ENCODE measurements around the gene WWOX.
"Not testable (repeated sequence)": the region's sequence is repeated elsewhere in the genome, so short reads cannot be mapped to it uniquely, and the experiment has no call there.

Gene WWOX

DNA sequence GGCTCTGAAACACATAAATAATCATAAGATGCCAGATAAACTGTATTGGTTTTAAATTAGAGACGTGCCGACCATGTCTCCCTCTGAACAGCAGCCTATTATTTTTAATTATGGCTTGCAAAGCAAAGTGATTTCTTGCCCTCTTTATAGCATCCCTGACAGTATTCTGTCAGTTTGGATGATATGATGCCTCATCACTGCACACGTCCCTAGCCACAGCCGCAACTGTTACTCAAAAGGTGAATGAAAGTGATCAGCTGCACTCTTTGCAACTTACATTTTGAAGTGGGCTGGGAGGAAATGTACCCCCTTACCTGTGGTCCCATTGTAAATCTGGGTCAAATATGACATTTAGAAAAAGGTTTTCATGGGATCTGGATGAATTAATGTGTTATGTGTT lies 1111.2 kb downstream of the WWOX start:
- DNase-seq: no peak

GRCh38 chr16:79211586-79211985 lies 1112.1 kb downstream of the WWOX start:
- DNase-seq: no peak

DNA sequence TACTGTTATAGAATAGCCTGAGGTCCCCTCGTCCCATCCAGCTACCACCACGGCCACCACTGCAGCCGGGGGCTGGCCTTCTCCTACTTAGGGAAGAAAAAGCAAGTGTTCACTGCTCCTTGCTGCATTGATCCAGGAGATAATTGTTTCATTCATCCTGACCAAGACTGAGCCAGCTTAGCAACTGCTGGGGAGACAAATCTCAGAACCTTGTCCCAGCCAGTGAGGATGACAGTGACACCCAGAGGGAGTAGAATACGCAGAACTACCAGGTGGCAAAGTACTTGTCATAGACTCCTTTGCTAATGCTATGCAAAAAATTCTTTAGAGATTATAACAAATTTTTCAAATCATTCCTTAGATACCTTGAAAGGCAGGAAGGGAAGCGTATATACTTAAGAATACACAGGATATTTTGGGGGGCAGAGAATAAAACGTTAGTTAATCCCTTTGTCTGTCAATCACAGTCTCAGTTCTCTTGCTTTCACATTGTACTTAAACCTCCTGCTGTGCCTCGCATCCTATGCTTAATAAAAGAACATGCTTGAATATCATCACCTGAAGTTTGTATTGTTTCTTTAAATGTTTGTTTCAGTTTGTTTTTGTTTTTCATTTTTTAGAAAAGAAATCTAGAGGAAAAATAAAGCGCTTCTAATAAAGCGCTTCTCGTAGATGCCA lies 1112.8 kb downstream of the WWOX start:
- DNase-seq: no peak

GRCh38 chr16:79213214-79213613 lies 1113.8 kb downstream of the WWOX start:
- DNase-seq: peak; percentile 3

GRCh38 chr16:79215289-79215688 lies 1115.8 kb downstream of the WWOX start:
- no peak for DNase-seq

- peak; percentile 2 for DNase-seq
Measured at GRCh38 chr16:79217375-79218011, 1118.0 kb downstream of the WWOX start.

DNA sequence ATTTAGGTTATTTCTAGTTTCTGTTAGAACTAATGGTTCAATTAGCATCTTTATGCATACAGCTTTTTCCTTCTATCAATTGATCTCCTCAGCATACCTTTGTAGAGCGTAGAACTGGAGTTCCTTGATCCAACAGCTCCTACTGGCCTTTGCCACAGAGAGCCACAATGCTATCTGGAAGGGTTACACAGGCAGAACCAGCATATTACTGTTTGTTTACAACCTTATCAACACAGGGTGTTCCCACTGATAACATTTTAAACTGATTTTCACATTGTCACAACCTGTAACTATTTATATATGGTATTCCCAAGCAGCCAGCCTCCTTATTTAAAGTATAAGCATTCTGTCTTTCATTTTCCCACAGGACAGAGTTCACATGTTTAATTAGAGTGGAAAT lies 1118.9 kb downstream of the WWOX start:
- DNase-seq: no peak

- DNase-seq: not testable (repeated sequence)
Measured at GRCh38 chr16:79225994-79226393, 1126.5 kb downstream of the WWOX start.

- DNase-seq: no peak
Measured at GRCh38 chr16:79229361-79229760, 1129.9 kb downstream of the WWOX start.

DNA sequence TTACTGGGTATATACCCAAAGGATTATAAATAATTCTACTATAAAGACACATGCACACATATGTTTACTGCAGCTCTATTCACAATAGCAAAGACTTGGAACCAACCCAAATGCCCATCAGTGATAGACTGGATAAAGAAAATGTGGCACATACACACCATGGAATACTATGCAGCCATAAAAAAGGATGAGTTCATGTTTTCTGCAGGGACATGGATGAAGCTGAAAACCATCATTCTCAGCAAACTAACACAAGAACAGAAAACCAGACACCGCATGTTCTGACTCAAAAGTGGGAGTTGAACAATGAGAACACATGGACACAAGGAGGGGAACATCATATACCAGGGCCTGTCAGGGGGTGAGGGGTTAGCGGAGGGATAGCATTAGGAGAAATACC lies 1146.2 kb downstream of the WWOX start:
- not testable (repeated sequence) for DNase-seq

GRCh38 chr16:79247386-79247785 lies 1147.9 kb downstream of the WWOX start:
- DNase-seq: no peak

DNA sequence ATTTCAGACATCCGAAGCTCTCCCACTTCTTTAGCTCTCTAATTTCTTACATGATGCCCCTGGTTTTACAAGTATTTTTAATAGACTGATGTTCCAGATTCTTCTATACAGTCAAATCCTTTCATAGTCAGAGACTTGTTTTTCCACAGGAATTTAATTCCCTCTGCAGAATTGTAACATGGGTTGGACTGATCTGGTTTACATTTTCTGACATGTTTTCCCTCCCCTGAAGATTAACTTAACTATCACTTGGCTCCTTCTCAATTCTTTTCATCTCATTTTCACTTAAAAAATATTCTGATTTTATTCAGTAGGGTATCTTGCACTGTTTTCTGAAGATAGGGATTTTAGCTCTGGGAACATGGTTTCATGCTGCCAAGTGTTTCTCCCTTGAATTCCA lies 1148.9 kb downstream of the WWOX start:
- no peak for DNase-seq

GRCh38 chr16:79250502-79251098 lies 1151.1 kb downstream of the WWOX start:
- DNase-seq: no peak

- no peak for DNase-seq
Measured at GRCh38 chr16:79253100-79253631, 1153.7 kb downstream of the WWOX start.

DNA sequence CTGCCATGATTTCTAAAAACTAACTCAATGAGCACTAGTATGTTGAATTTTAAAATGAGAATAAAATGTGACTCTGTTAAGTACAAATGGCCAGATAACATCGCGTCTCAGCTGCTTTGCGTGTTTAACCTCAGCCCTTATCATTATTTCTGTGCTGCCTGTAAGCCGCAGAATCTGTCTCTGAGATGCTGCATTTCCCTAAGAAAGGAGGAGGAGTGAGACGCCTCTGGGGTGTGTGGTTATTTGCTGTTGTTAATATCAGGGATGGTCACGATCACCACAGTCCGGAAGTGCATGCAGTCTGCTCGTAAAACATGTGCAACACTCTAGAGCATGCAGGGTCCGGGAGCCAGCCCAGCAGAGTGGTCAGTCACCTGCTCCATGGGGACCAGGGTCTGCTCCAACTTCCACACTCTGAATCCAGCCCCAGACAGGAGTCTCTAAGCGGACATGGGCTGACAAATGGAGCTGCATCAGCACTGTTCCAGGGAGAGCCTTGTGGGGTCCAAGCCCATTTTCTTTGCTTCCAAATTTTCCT lies 1158.6 kb downstream of the WWOX start:
- DNase-seq: peak; percentile 23

DNA sequence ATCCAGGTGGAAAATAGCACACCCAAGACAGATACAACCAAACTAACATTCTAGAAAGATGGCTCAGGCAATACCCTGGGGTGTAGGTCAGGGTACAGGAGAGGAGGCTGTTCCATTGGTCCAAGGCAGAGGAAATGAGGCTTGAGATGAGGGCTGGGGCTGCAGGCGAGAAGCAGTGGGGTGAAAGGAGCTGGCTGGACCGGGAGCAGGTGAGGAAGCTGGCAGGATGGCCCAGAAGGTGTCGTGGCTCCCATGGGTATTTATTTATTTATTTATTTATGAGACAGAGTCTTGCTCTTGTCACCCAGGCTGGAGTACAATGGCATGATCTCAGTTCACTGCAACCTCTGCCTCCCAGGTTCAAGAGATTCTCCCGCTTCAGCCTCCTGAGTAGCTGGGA lies 1161.4 kb downstream of the WWOX start:
- not testable (repeated sequence) for DNase-seq

- DNase-seq: peak; percentile 2
Measured at GRCh38 chr16:79261481-79261940, 1162.1 kb downstream of the WWOX start.

DNA sequence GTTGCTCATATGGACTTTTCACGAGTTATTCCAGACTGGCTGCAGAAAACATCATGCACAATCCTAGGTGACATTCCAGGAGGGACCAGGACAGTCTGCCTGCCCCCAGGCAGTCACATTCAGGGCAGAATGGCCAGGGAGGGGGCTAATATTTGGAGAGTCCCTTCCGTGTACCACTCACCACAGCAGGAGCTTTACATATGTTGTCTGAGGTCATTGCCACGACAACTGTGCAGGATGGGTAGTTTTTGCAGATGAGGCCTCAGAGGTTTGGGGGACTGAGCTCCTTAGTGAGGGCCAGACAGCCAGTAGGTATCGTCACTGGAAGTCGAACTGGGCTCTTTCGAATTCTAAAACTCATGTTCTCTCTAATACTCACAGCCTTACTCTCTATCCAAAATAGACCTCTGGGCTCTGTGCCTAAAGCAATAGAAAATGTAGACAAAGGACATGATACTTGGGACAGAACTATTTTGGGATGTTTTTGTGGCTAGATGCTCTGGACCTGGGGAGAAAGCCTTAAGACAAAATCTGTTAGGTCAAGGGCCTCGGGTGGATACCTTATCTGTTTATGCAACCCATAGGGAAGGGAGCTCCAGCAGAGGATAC lies 1162.6 kb downstream of the WWOX start:
- DNase-seq: no peak

Data from NK-92 treated with Interleukin-12 subunit alpha and Interleukin-12 subunit beta, amount 100 ng/mL, for 24 hours (cell line).